ENCODE measurements around the gene RRP12.
"Not testable (repeated sequence)": the region's sequence is repeated elsewhere in the genome, so short reads cannot be mapped to it uniquely, and the experiment has no call there.

The RRP12 gene

DNA sequence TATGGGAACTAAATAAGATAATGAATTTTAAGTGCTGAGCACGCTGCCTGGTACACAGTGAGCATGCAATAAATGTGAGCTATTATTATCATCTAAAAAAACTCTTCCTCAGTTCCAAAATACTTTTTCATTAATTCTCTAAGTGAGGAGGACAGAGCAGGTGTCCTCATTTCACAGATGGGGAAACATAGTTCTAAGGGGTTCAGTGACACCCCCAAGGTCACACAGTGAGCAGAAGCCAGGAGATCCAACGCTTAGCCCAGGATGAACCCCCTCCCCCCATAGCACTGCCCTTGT is 6.8 kb upstream of the RRP12 start:
- no peak for DNase-seq (ENCODE audit: low spot score)

DNA sequence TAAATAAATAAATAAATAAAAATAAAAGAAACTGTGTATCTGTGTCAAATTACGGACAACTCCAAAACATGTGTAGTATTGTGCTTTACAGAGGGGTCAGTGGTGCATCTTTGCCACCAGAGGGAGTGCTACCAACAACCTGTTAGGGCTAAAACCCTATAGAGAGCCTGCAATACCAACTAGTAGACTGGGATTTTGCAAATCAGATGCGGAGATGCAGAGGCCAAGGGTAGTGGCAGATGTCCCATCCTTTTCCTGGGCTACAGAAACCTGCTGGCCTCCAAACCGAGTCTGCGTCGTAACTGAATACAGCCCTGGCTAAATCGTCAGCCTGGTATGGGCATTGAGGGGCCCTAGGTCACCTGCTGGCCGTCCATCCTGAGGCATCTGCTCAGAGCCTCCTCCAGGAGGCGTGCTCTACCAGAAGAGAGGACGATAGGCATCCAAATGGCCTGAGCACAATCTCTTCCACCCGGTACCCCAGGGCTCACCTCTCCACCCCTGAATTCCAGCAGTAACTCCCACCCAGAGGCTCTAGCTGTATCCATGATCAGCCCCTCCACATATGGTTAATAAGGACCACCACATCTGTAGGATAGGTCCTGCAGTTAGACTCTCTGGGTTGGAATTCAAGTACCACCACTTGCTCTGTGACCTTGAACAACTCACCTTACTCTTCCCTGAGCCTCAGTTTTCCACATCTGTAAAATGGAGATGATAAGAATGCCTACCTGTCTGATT is 6.2 kb upstream of the RRP12 start:
- peak; percentile 74 for DNase-seq (ENCODE audit: low spot score)

DNA sequence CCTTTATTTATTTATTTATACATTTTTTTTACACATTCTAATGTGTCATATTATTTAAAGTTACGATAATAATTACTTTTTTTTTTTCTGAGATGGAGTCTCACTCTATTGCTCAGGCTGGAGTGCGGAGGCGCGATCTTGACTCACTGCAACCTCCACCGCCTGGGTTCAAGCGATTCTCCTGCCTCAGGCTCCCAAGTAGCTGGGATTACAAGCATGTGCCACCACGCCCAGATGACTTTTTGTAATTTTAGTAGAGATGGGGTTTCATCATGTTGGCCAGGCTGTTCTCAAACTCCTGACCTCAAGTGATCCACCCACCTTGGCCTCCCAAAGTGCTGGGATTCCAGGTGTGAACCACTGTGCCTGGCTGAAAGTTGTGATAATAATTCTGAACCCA is 5.3 kb upstream of the RRP12 start:
- not testable (repeated sequence) for DNase-seq (ENCODE audit: low spot score)

DNA sequence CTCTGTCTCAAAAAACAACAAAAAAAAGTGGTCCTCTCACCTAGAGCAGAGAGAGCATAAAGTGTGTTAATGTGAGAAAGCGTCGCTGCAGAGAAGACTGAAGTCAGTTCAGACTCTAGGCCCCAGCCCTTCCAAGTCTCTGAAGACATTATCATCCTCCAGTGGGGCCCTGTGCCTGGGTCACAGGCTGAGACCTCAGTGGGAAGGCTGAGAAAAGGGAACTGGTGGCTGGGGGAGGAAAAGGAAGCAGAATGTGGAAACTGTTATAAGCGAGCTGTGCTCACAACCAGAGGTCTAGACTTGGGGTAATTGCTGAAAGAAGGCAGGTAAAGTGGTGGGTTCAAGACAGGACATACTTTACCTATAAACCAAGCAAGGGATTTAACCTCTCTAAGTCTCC is 4.9 kb upstream of the RRP12 start:
- DNase-seq (ENCODE audit: low spot score): no peak

DNA sequence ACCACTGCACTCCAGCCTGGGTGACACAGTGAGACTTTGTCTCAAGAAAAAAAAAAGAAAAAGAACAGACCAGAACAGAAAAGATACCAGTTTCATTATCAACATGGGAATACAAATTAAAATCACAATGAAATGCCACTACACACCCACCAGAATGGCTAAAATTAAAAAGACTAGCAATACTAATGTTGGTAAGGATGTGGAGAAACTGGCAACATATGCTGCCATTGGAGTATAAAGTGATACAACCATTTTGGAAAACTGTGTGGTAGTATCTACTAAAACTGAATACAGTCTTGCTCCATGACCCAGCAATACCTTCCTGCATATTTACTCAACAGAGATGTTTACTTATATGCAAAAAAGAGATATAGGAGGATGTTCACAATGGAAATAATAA is 2.9 kb upstream of the RRP12 start:
- DNase-seq (ENCODE audit: low spot score): no peak

DNA sequence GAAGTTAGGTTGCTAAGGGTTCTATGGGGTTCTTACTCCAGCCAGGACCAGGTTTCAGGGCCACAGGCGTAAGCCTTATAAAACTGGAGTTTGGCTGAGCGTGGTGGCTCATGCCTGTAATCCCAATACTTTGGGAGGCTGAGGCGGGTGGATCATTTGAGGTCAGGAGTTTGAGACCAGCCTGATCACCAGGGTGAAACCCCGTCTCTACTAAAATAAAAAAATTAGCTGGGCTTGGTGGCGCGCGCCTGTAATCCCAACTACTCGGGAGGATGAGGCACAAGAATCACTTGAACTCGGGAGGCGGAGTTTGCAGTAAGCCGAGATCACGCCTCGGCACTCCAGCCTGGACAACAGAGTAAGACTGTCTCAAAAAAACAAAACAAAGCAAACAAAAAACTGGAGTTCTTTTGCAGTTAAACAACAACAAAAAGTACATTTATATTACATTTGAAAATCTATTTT is 347 bp upstream of the RRP12 start:
- no peak for DNase-seq (ENCODE audit: low spot score)

DNA sequence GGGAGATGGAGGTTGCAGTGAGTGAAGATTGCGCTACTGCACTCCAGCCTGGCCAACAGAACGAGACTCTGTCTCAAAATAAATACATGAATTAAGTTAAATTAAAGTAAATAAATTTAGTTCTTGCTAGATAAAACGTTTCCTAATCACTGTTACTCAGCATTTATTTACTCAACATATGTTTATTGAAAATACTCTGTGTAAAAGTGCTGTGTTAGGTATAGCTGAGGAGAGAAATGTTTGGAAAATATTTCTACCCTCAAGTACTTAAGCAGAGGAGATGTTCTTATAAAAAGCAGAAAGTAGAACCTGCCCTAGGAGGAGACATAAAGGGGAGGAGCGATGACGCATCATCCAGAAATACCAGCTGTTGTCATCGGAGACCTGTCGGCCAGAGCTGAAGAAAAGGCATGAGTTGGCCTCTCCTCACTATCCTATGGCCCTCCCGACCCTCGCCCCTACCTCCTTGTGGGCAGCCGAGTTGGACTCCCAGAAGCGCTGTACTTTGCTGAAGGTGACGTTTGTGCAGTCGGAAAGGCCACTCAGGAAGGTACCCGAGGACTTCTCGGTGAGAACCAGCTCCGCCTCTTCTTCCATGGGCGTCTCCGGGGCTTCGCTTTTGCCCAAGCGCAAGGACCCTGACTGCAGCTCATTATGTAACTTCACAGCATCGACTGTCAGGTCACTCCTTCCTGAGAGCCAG is 1.1 kb downstream of the RRP12 start:
- DNase-seq (ENCODE audit: low spot score): peak; percentile 43

DNA sequence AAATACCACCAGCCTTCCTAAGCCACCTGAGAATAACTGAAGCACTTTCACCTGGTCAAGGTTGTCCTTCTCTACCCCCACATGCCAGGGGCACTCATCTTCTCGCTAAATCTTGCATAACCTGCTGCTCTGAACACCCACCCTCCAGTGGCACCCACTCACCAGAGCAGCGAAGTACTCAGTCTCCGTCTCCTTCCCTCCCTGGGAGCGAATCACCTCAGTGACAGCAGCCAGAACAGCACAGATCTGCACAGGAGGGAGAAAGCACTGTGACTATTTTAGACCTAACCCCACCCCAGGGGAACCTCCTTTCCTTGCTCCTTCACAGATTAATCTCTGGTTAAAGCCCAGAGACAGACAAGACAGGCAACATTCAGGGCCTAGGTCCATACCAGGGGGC is 5.1 kb downstream of the RRP12 start:
- DNase-seq (ENCODE audit: low spot score): no peak

DNA sequence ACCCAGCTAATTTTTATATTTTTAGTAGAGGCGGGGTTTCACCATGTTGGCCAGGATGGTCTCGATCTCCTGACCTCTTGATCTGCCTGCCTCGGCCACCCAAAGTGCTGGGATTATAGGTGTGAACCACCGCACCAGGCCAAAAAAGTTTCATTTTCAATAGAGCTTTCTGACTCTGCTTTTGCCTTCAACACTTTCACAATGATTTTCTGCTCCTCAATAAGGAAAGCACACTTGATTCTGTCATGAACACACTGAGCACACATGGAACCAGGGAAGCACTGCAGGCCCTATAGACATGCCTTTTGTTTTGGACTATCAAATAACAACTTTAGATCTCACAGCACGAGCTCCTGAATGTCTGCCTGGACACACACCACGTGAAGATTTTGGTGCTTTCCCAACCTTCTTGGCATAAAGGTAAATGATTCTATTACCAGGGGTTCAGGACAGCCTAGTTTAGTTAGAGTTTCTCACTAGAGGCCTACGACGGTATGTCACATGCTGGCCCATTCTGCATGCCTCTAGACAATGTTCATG is 8.0 kb downstream of the RRP12 start:
- no peak for DNase-seq (ENCODE audit: low spot score)

DNA sequence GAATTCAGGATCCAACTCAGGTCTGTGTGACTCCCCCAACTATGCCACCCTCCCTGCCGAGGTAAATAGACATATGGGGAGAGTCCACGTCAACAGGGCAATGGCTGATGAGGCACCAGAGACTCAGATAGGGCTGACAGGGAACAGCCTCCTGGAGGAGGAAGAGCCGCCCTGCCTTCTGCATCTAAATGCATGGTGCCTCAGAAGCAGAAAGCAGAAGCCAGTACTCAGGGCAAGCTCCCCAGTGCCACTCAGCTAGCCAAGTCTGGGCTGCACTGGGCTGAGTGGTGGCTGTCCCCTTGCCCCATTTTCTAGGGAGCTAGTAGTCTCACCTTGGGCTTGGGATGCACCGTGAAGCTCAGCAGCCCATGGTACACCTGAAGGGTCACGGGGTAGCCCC is 11.0 kb downstream of the RRP12 start:
- no peak for DNase-seq (ENCODE audit: low spot score)

DNA sequence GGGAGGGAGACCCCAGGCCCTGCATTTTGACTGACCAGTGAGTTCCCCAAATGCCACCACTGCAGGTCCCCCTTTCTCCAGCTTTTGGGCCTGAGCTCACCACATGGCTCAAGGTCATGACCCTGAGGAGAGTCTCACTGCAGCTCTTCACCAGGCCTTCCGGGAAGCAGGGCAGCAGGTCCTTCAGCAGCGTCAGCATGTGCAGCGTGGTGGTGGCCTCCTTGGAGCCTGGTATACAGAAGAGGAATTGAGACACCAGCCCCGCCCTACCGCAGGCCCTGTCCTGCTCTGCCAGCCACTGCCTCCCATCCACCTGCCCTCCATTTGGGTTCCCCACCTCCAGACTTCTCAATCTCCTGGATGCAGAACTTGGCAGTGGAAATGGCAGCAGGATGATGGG is 13.0 kb downstream of the RRP12 start:
- DNase-seq (ENCODE audit: low spot score): no peak

DNA sequence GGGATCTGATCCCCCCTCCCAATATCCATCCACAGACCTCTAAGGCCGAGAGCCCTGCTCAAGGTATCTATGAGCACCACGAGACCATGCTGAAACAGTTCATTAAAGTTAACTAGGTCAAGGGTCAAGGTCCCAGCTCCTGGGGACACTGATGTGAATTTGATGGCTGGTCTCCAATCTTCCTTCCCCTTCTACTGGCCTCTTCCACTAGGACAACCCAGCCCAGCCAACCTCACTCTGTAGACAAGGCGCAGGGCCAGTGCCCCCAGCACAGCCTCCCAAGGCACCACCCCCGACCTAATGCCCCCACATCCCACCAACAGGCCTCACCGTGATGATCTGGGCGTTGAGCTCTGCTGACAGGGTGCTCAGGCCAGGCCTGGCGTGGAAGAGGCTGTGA is 15.6 kb downstream of the RRP12 start:
- no peak for DNase-seq (ENCODE audit: low spot score)

DNA sequence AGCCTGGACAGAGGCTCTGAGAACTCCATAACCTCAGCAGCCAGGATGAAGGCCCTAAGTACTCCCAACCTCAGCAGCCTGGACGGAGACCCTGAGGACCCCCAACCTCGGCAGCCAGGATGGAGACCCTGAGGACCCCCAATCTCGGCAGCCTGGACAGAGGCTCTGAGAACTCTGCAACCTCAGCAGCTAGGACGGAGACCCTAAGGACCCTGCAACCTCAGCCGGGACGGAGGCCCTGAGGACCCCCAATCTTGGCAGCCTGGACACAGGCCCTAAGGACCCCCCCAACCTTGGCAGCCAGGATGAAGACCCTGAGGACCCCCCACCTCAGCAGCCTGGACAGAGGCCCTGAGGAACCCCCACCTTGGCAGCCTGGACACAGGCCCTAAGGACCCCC is 16.5 kb downstream of the RRP12 start:
- no peak for DNase-seq (ENCODE audit: low spot score)

DNA sequence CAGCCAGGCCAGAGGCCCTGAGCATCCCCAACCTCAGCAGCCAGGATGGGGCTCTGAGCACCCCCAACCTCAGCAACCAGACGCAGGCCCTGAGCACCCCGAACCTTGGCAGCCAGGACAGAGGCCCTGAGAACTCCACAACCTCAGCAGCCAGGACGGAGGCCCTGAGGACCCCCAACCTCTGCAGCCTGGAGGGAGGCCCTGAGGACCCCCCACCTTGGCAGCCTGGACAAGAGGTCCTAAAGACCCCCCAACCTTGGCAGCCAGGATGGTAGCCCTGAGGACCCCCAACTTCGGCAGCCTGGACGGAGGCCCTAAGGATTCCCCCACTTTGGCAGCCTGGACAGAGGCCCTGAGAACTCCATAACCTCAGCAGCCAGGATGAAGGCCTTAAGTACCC is 17.0 kb downstream of the RRP12 start:
- DNase-seq (ENCODE audit: low spot score): no peak

DNA sequence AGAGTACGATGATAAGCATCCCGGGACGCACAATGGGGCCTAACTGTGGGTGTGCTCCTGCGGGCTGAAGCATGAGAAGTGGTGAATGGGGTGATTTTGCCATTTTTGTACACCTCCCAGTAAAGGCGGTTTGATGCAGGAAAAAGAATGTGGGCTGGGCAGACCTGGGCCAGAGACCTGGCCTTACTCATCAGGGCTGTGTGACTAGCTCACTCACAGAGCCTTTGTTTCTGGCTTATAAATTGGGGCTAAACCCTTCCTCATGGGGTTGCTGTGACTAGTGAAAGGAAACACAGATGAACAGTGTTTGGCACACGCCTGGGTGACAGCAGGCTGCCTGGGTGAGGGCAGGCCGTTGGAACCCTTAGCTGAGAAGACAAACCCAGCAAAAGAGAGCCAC is 18.0 kb downstream of the RRP12 start:
- no peak for DNase-seq (ENCODE audit: low spot score)

DNA sequence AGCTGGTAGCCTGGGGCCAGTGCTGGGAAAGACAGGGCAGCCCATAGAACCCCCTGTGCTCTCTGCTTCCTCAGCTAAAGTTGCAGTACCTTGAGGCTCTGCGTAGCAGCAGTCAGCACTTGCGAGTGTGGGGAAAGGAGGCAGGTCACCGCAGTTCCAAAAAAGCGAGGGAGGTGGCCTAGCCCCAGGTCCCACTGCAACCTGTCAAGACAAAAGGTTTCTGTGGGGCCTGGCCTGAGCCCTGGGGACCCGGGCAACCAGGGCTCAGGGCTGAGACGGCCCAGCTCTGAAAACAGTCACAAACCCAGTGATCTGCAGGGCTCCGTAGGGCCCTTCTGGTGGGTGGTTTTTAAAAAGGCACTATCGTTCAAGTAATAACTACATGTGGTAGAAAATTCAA is 19.5 kb downstream of the RRP12 start:
- DNase-seq (ENCODE audit: low spot score): no peak

DNA sequence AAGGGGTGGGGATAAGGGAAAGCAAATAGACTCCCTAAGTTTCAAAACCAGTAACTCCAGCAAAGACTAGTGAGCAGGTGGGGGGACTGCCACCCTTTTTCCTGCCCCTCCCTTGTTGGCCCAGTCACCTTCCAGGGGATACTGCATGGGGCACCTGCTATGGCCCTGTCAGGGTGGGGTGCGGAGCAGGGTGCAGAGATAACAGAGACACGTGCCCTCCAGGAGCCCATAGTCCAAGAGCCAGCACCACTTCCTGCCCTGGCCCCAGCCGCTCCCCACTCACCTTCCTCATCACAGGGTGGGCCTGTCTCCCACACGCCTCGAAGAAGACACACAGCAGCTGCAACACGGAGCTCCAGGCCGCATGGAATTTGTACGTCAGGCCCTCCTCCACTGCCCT is 20.6 kb downstream of the RRP12 start:
- no peak for DNase-seq (ENCODE audit: low spot score)

DNA sequence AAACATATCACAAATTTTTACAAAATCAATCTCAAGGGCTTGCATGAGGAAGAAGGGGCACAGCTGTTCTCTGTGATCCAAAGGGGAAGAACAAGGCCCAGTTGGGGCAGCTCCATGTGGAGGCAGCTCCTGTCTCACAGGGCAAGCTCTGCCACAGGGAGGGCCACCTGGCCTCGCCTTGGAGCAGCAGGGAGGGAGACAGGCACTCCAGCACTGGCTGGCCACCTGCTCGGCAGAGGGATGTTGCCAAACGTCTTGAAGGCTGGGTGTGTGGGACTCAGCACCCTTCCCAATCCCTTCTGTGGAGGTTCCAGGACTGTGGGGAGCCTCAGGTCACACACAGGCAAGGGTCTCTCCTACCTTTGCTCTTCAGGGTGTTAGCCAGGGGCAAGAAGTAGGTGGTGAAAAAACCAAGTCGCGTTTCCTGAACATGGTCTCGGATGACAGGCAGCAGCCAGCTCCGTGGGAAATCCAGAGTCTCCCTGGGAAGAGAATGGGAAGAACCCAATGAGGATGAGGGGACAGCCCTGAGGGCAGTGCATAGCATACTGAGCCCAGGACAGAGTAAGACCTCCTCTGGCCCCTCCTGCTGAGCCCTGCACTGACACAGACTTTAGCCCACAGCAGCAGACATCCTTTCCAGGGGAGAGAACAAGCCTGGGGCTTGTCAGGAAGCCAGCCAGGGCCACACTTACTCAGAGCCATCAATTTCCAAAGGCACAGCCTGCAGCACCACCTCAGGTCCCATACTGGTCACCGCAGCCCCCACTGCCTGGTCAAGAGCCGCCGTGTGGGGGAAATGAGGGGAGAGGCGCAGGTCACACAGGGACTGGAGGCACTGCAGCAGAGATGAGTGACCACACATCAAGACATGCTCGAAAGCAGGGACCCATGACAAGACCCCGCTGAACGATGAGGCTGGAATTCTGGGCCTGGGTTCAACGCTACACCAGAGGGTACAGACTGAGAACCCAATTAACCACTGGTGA is 21.9 kb downstream of the RRP12 start:
- no peak for DNase-seq (ENCODE audit: low spot score)

DNA sequence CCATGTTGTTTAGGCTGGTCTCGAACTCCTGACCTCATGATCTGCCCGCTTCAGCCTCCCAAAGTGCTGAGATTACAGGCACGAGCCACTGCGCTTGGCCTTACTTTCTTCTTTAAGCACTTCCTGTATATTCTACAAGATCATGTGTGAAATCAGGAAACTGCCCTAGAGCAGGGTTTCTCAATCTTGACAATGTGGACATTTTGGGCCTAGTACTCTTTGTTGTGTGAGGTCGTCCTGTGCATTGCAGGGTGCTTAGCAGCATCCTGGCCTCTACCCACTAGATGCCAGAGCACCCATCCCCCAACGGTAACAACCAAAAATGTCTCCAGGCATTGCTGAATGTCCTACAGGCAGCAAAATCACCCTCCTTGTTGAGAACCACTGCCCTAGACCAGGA is 24.7 kb downstream of the RRP12 start:
- DNase-seq (ENCODE audit: low spot score): no peak

DNA sequence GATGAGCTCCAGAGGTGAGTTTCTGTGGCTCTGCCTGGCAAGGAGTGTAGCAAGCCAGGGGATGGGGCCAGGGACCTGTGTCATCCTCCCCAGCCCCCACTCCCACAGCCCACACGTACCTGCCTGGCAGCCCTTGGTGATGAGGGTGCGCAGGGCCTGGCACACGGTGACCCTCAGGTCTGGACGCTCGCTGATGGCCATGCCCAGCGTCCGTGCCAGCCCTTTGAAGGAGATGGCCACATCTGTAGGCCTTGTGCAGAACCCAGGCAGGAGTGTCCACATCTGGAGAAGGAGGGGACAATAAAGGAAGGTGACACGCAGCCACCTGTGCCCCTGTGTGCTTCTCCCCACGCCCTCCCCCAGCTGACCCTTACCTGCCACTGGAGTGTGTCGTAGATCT is 27.7 kb downstream of the RRP12 start:
- no peak for DNase-seq (ENCODE audit: low spot score)

DNA sequence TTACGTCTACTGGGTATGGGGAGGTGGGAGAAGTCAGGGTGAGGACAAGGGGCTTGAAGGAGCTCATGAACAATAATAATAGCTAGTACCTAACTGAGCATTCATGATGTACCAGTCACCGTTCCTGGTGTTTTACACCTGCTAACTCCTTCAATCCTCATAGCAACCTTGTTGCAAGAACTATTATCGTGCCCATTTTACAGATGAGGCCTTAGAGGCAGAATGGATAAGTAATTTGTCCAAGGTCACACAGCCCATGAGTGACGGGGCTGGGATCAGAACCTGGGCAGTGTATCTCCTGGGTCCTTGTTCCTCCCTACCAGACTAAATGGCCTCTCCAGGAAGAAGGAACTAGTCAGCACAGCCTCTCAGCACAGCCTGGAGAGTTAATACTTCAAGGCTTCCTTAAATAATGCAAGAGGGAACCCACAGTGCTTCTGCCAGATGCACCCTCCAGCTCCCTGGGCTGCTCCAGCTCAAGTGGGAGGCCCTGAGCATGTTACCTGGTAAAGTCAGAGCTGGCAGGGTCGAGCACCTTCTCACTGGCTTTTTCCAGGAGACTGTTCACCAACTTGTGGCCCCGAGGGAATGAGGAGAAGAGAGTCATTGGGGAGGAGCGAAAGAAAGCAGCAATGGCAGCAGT is 28.8 kb downstream of the RRP12 start:
- no peak for DNase-seq (ENCODE audit: low spot score)

DNA sequence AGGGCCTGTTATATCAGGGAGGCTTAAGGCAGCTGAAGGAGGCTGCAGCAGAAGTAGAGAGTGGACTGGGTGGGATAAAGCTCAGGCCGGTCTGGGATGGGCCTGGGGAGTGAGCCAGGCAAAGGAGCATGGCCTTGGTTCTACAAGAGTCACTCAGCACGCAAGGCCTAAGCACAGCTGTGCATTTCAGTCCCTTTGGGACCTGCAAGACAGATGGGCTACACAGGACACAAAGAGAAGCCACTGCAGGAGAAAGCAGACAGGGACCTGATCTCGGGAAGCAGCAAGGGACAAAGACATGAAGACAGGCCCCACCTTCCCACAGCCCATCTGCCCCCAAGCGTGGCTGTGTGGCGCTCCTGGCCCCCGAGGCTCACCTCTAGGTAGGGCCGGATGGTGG is 29.4 kb downstream of the RRP12 start:
- no peak for DNase-seq (ENCODE audit: low spot score)

Measured in HuH-7.5 (cell line).